Measurements from ENCODE around the gene CNTNAP5. TPM values are rescaled to one million over a fixed set of nuclear protein-coding genes. Genes with fewer than 3 reads are reported as not detected.

The CNTNAP5 gene
- total and polyA plus RNA-seq, 2 of the 4 experiments (the other 2 are of a cell fraction): not detected

DNA sequence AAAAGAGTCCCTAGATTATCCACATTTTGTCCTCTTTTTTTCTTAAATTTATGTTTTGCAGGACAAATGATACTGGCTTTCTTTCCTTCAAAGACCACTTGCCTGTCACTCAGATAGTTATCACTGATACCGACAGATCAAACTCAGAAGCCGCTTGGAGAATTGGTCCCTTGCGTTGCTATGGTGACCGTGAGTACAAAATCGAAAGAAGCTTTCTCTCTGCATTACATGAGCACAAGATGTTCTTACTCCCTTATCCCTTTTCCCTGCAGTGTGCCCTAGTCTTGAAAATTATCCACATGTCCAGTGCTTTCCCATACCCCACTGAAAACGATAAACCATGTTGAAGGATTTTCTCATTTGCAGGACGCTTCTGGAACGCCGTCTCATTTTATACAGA lies 738.5 kb downstream of the CNTNAP5 start:
- H3K79me1 ChIP-seq (ENCODE audit: low read depth in 1 of 2, low read length in 2 of 2): no peaks in the 10 kb centered on the region
- ChIA-PET POLR2A (ENCODE audit: unreplicated experiment) (no interaction called here), CTCF (no interaction called here)
- no peak for TF ChIP-seq SMC3 (IDR thresholded peaks at IDR 0.05; ENCODE audit: low read depth, low read length)
- no peak for TF ChIP-seq CEBPB (IDR thresholded peaks at IDR 0.05; ENCODE audit: low read depth, low read length)
- no peak for TF ChIP-seq RFX5 (IDR thresholded peaks at IDR 0.05; ENCODE audit: low read depth, low read length)
- TF ChIP-seq, protein P1, sequence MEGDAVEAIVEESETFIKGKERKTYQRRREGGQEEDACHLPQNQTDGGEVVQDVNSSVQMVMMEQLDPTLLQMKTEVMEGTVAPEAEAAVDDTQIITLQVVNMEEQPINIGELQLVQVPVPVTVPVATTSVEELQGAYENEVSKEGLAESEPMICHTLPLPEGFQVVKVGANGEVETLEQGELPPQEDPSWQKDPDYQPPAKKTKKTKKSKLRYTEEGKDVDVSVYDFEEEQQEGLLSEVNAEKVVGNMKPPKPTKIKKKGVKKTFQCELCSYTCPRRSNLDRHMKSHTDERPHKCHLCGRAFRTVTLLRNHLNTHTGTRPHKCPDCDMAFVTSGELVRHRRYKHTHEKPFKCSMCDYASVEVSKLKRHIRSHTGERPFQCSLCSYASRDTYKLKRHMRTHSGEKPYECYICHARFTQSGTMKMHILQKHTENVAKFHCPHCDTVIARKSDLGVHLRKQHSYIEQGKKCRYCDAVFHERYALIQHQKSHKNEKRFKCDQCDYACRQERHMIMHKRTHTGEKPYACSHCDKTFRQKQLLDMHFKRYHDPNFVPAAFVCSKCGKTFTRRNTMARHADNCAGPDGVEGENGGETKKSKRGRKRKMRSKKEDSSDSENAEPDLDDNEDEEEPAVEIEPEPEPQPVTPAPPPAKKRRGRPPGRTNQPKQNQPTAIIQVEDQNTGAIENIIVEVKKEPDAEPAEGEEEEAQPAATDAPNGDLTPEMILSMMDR (conservative IDR thresholded peaks at IDR 0.05; ENCODE audit: low read depth, low read length): no peak
- no peak for TF ChIP-seq NFE2L2 (IDR thresholded peaks at IDR 0.05; ENCODE audit: low read depth, low read length)
- no peak for TF ChIP-seq BHLHE40 (IDR thresholded peaks at IDR 0.05; ENCODE audit: low read depth, low read length)
- TF ChIP-seq MAZ (IDR thresholded peaks at IDR 0.05; ENCODE audit: borderline replicate concordance, low read depth, low read length): no peak
- TF ChIP-seq CHD1 (IDR thresholded peaks at IDR 0.05; ENCODE audit: low read depth, low read length): no peak
- TF ChIP-seq, protein P2, sequence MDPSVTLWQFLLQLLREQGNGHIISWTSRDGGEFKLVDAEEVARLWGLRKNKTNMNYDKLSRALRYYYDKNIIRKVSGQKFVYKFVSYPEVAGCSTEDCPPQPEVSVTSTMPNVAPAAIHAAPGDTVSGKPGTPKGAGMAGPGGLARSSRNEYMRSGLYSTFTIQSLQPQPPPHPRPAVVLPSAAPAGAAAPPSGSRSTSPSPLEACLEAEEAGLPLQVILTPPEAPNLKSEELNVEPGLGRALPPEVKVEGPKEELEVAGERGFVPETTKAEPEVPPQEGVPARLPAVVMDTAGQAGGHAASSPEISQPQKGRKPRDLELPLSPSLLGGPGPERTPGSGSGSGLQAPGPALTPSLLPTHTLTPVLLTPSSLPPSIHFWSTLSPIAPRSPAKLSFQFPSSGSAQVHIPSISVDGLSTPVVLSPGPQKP (IDR thresholded peaks at IDR 0.05; ENCODE audit: borderline replicate concordance, low read depth, low read length): no peak
- no peak for TF ChIP-seq RCOR1 (IDR thresholded peaks at IDR 0.05; ENCODE audit: insufficient replicate concordance, low read length)
- no peak for TF ChIP-seq POLR2A (IDR thresholded peaks at IDR 0.05; ENCODE audit: low read depth, low read length)
- TF ChIP-seq RAD21 (IDR thresholded peaks at IDR 0.05; ENCODE audit: low read length): no peak
- no peak for TF ChIP-seq MXI1 (IDR thresholded peaks at IDR 0.05; ENCODE audit: borderline replicate concordance, low read depth, low read length)
- TF ChIP-seq FOS (IDR thresholded peaks at IDR 0.05; ENCODE audit: low read depth, low read length): no peak
- TF ChIP-seq, protein P3, sequence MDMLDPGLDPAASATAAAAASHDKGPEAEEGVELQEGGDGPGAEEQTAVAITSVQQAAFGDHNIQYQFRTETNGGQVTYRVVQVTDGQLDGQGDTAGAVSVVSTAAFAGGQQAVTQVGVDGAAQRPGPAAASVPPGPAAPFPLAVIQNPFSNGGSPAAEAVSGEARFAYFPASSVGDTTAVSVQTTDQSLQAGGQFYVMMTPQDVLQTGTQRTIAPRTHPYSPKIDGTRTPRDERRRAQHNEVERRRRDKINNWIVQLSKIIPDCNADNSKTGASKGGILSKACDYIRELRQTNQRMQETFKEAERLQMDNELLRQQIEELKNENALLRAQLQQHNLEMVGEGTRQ (IDR thresholded peaks at IDR 0.05; ENCODE audit: low read depth, low read length): no peak
- no peaks in the 10 kb centered on the region for H3K36me3 ChIP-seq (ENCODE audit: control insufficient read depth, insufficient read depth, low read length)
- no peaks in the 10 kb centered on the region for H3K9me1 ChIP-seq (ENCODE audit: insufficient read depth, low read length)
- H3K9me3 ChIP-seq (ENCODE audit: control insufficient read depth, insufficient read depth, low read length): no peaks in the 10 kb centered on the region
- no peak overlapping the region for H3K56ac ChIP-seq (ENCODE audit: extremely low read depth, insufficient read depth, low read length)
- no peak overlapping the region for H2BK5ac ChIP-seq (ENCODE audit: low read depth, low read length, poor library complexity, severe bottlenecking)
- H2AK9ac ChIP-seq (replicated peaks; ENCODE audit: low read depth, low read length, poor library complexity): no peak overlapping the region
- no peak overlapping the region for H4K91ac ChIP-seq (ENCODE audit: insufficient read depth, low read depth, low read length)
- no peak overlapping the region for H2BK15ac ChIP-seq (ENCODE audit: low read depth, low read length)
- no peak overlapping the region for H3K4me3 ChIP-seq (ENCODE audit: insufficient read depth, low read depth, low read length)
- WGBS, 2 experiments (ENCODE audit: extremely low coverage in 2 of 2, insufficient read length in 1 of 2): 83% methylated on average over 8 of the region's 9 CpGs; no CpG with 5 or more reads in 1 of the 2 experiments
- no TSS peak for BruUV-seq (replicated peaks)
- no peak overlapping the region for H3K27ac ChIP-seq (ENCODE audit: insufficient read depth, low read length)
- no peaks in the 10 kb centered on the region for H3K4me1 ChIP-seq (ENCODE audit: control insufficient read depth, insufficient read depth, low read length)
- no peak overlapping the region for H4K8ac ChIP-seq (ENCODE audit: low read depth in 2 of 2, low read length in 2 of 2)
- no peak overlapping the region for H4K5ac ChIP-seq (ENCODE audit: low read depth, low read length)
- H2BK120ac ChIP-seq (ENCODE audit: low read depth, low read length): no peak overlapping the region
- no peak overlapping the region for H3K18ac ChIP-seq (ENCODE audit: low read depth, low read length)
- dilution Hi-C loops (cut with HindIII; ENCODE audit: low sequenced_read_pairs, unreplicated experiment) (no loop called here), intact Hi-C loops (cut with micrococcal nuclease) (no loop called here), in situ Hi-C loops (cut with MboI; ENCODE audit: low sequenced_read_pairs) (no loop called here)
- H2BK20ac ChIP-seq (ENCODE audit: low read depth, low read length): no peak overlapping the region
- no peak for ATAC-seq (ENCODE audit: low read depth)
- H2AFZ ChIP-seq (replicated peaks; ENCODE audit: low read length, poor library complexity): no peak overlapping the region
- H3K23ac ChIP-seq (ENCODE audit: low read depth, low read length): no peak overlapping the region
- no peak for DNase-seq
- no peak overlapping the region for H3K4ac ChIP-seq (ENCODE audit: low read depth, low read length)
- H4K20me1 ChIP-seq (ENCODE audit: insufficient read depth, low read length): no peaks in the 10 kb centered on the region
- no peaks in the 10 kb centered on the region for H3K27me3 ChIP-seq (ENCODE audit: control insufficient read depth, insufficient read depth, low read length)
- no peak overlapping the region for H3K4me2 ChIP-seq (ENCODE audit: low read depth, low read length)
- no peak overlapping the region for H3K9ac ChIP-seq (ENCODE audit: low read depth, low read length)
- H2AK5ac ChIP-seq (ENCODE audit: low read depth, low read length): no peak overlapping the region
- H3K14ac ChIP-seq (replicated peaks; ENCODE audit: low read depth, low read length): no peak overlapping the region

Data from IMR-90 (cell line).